ENCODE measurements around the gene LMBR1L.
"Not testable (repeated sequence)": the region's sequence is repeated elsewhere in the genome, so short reads cannot be mapped to it uniquely, and the experiment has no call there.

Gene LMBR1L

GRCh38 chr12:49079793-49080192, 30.9 kb downstream of the LMBR1L start:
- no peaks in the 10 kb centered on the region for H3K36me3 ChIP-seq (ENCODE audit: control insufficient read depth, insufficient read depth, low read length)
- H3K9me3 ChIP-seq (ENCODE audit: control insufficient read depth, insufficient read depth, low read depth, low read length) = 0 out of 2 replicates have a peak, but pooled peaks cover 4% of the 10 kb centered on the region
- H3K27me3 ChIP-seq (ENCODE audit: control insufficient read depth, insufficient read depth, low read length) = peaks cover 17% of the 10 kb centered on the region
- no peak overlapping the region for H3K4me3 ChIP-seq (ENCODE audit: low read depth, low read length)
- no peaks in the 10 kb centered on the region for H3K4me1 ChIP-seq (ENCODE audit: control insufficient read depth, insufficient read depth, low read length)
- H3K9ac ChIP-seq (ENCODE audit: low read length) = no peak overlapping the region
- H3K27ac ChIP-seq (ENCODE audit: low read depth, low read length) = no peak overlapping the region

- Histone ChIP-seq H3K36me3 (ENCODE audit: control insufficient read depth, insufficient read depth, low read length) (no peaks in the 10 kb centered on the region), H3K27ac (ENCODE audit: low read depth, low read length) (no peak overlapping the region), H3K4me3 (ENCODE audit: low read depth, low read length) (no peak overlapping the region), H3K9me3 (ENCODE audit: control insufficient read depth, insufficient read depth, low read depth, low read length) (no peaks in the 10 kb centered on the region), H3K27me3 (ENCODE audit: control insufficient read depth, insufficient read depth, low read length) (peaks cover 7% of the 10 kb centered on the region), H3K9ac (ENCODE audit: low read length) (no peak overlapping the region), H3K4me1 (ENCODE audit: control insufficient read depth, insufficient read depth, low read length) (peaks cover 9% of the 10 kb centered on the region; the same call in 1 of the 2 replicates)
Measured at GRCh38 chr12:49070971-49071370, 39.7 kb downstream of the LMBR1L start.

- Histone ChIP-seq H3K9ac (ENCODE audit: low read length) (peak within 1 kb of the TSS; percentile 45), H3K4me3 (ENCODE audit: low read depth, low read length) (peak within 1 kb of the TSS; percentile 84), H3K9me3 (ENCODE audit: control insufficient read depth, insufficient read depth, low read depth, low read length) (no peaks in the 10 kb centered on the region), H3K36me3 (ENCODE audit: control insufficient read depth, insufficient read depth, low read length) (0 out of 2 replicates have a peak, but pooled peaks cover 4% of the 10 kb centered on the region), H3K27me3 (ENCODE audit: control insufficient read depth, insufficient read depth, low read length) (peaks cover 7% of the 10 kb centered on the region), H3K27ac (ENCODE audit: low read depth, low read length) (no peak within 1 kb of the TSS), H3K4me1 (ENCODE audit: control insufficient read depth, insufficient read depth, low read length) (peaks cover 9% of the 10 kb centered on the region; the same call in 1 of the 2 replicates)
Measured at GRCh38 chr12:49069507-49070346, 40.9 kb downstream of the LMBR1L start, which contains the start of gene RHEBL1. Gene RHEBL1 (minus strand): TSS chr12:49069979. CDS start chr12:49069785, 194 bp downstream.

GRCh38 chr12:49068879-49069506, 41.7 kb downstream of the LMBR1L start:
- Histone ChIP-seq H3K4me3 (ENCODE audit: low read depth, low read length) (peak overlapping the region; percentile 84), H3K4me1 (ENCODE audit: control insufficient read depth, insufficient read depth, low read length) (peaks cover 9% of the 10 kb centered on the region; the same call in 1 of the 2 replicates), H3K27ac (ENCODE audit: low read depth, low read length) (no peak overlapping the region), H3K9me3 (ENCODE audit: control insufficient read depth, insufficient read depth, low read depth, low read length) (no peaks in the 10 kb centered on the region), H3K9ac (ENCODE audit: low read length) (peak overlapping the region; percentile 27), H3K36me3 (ENCODE audit: control insufficient read depth, insufficient read depth, low read length) (0 out of 2 replicates have a peak, but pooled peaks cover 4% of the 10 kb centered on the region), H3K27me3 (ENCODE audit: control insufficient read depth, insufficient read depth, low read length) (peaks cover 7% of the 10 kb centered on the region)

GRCh38 chr12:49066120-49066519, 44.5 kb downstream of the LMBR1L start:
- no peak overlapping the region for H3K9ac ChIP-seq (ENCODE audit: low read length)

GRCh38 chr12:49064767-49065152, 45.9 kb downstream of the LMBR1L start:
- H3K9me3 ChIP-seq (ENCODE audit: control insufficient read depth, insufficient read depth, low read depth, low read length) = no peaks in the 10 kb centered on the region

More at GRCh38 chr12:49066120-49066519, 44.5 kb downstream of the LMBR1L start:
- no peaks in the 10 kb centered on the region for H3K9me3 ChIP-seq (ENCODE audit: control insufficient read depth, insufficient read depth, low read depth, low read length)
- peaks cover 7% of the 10 kb centered on the region for H3K27me3 ChIP-seq (ENCODE audit: control insufficient read depth, insufficient read depth, low read length)
- no peak overlapping the region for H3K4me3 ChIP-seq (ENCODE audit: low read depth, low read length)
- 0 out of 2 replicates have a peak, but pooled peaks cover 4% of the 10 kb centered on the region for H3K36me3 ChIP-seq (ENCODE audit: control insufficient read depth, insufficient read depth, low read length)
- H3K4me1 ChIP-seq (ENCODE audit: control insufficient read depth, insufficient read depth, low read length) = peaks cover 9% of the 10 kb centered on the region; the same call in 1 of the 2 replicates
- H3K27ac ChIP-seq (ENCODE audit: low read depth, low read length) = no peak overlapping the region

GRCh38 chr12:49061916-49062315, 48.7 kb downstream of the LMBR1L start:
- peaks cover 18% of the 10 kb centered on the region for H3K4me1 ChIP-seq (ENCODE audit: control insufficient read depth, insufficient read depth, low read length)
- H3K9ac ChIP-seq (ENCODE audit: low read length); H3K27me3 ChIP-seq (ENCODE audit: control insufficient read depth, insufficient read depth, low read length); H3K27ac ChIP-seq (ENCODE audit: low read depth, low read length); H3K36me3 ChIP-seq (ENCODE audit: control insufficient read depth, insufficient read depth, low read length); H3K9me3 ChIP-seq (ENCODE audit: control insufficient read depth, insufficient read depth, low read depth, low read length); H3K4me3 ChIP-seq (ENCODE audit: low read depth, low read length): not testable (repeated sequence)

More at GRCh38 chr12:49064767-49065152, 45.9 kb downstream of the LMBR1L start:
- Histone ChIP-seq H3K27ac (ENCODE audit: low read depth, low read length) (no peak overlapping the region), H3K9ac (ENCODE audit: low read length) (no peak overlapping the region), H3K27me3 (ENCODE audit: control insufficient read depth, insufficient read depth, low read length) (peaks cover 7% of the 10 kb centered on the region), H3K36me3 (ENCODE audit: control insufficient read depth, insufficient read depth, low read length) (0 out of 2 replicates have a peak, but pooled peaks cover 4% of the 10 kb centered on the region), H3K4me3 (ENCODE audit: low read depth, low read length) (no peak overlapping the region), H3K4me1 (ENCODE audit: control insufficient read depth, insufficient read depth, low read length) (0 out of 2 replicates have a peak, but pooled peaks cover 4% of the 10 kb centered on the region)

GRCh38 chr12:49061157-49061650, 49.4 kb downstream of the LMBR1L start:
- Histone ChIP-seq H3K9ac (ENCODE audit: low read length) (peak overlapping the region; percentile 97), H3K27me3 (ENCODE audit: control insufficient read depth, insufficient read depth, low read length) (no peaks in the 10 kb centered on the region), H3K27ac (ENCODE audit: low read depth, low read length) (peak overlapping the region; percentile 100), H3K36me3 (ENCODE audit: control insufficient read depth, insufficient read depth, low read length) (0 out of 2 replicates have a peak, but pooled peaks cover 4% of the 10 kb centered on the region), H3K4me3 (ENCODE audit: low read depth, low read length) (peak overlapping the region; percentile 96), H3K9me3 (ENCODE audit: control insufficient read depth, insufficient read depth, low read depth, low read length) (no peaks in the 10 kb centered on the region), H3K4me1 (ENCODE audit: control insufficient read depth, insufficient read depth, low read length) (peaks cover 25% of the 10 kb centered on the region)

GRCh38 chr12:49060237-49061156, 50.1 kb downstream of the LMBR1L start, which contains the start of gene KMT2D:
Gene KMT2D (minus strand): TSS chr12:49060794. CDS start chr12:49055324, 5,470 bp downstream.
- H3K27me3 ChIP-seq (ENCODE audit: control insufficient read depth, insufficient read depth, low read length) = no peaks in the 10 kb centered on the region
- peaks cover 30% of the 10 kb centered on the region for H3K4me1 ChIP-seq (ENCODE audit: control insufficient read depth, insufficient read depth, low read length)
- H3K27ac ChIP-seq (ENCODE audit: low read depth, low read length) = peak within 1 kb of the TSS; percentile 100
- H3K9me3 ChIP-seq (ENCODE audit: control insufficient read depth, insufficient read depth, low read depth, low read length) = no peaks in the 10 kb centered on the region
- H3K9ac ChIP-seq (ENCODE audit: low read length) = peak within 1 kb of the TSS; percentile 97
- 0 out of 2 replicates have a peak, but pooled peaks cover 4% of the 10 kb centered on the region for H3K36me3 ChIP-seq (ENCODE audit: control insufficient read depth, insufficient read depth, low read length)
- H3K4me3 ChIP-seq (ENCODE audit: low read depth, low read length) = peak within 1 kb of the TSS; percentile 96

All from HUES6 (cell line).